Measurements from ENCODE around the gene MRM3.
"Not testable (repeated sequence)": the region's sequence is repeated elsewhere in the genome, so short reads cannot be mapped to it uniquely, and the experiment has no call there.

MRM3 gene

DNA sequence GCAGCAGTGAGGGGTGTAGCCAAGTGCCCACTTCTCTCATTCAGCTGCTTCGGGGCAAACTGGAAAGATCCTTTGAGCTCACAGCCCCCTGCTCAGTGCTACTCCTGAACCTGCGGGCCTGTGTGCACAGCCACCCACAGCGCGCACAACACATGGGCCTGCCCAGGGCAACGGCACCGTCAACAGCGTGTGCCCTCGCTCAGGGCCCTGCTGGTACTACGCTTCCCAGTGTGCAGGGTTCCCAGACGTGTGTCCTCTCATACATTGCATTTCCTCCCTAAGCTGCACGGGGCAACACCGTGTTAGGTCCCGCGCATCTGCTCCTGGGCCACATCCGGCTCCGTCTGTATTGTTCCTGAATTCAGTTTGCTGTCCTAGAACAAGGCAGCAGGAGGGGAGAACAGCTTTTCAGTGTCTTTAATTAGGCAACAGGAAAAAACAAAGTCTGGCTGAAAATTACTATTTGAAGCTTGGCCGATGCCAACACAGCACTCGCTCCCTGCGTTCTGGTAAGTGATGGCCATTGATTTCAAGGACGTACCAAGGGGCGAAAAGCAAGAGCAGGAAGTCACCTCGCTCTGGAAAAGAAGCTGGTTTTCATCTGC is 15.2 kb downstream of the MRM3 start:
- no peak for DNase-seq

DNA sequence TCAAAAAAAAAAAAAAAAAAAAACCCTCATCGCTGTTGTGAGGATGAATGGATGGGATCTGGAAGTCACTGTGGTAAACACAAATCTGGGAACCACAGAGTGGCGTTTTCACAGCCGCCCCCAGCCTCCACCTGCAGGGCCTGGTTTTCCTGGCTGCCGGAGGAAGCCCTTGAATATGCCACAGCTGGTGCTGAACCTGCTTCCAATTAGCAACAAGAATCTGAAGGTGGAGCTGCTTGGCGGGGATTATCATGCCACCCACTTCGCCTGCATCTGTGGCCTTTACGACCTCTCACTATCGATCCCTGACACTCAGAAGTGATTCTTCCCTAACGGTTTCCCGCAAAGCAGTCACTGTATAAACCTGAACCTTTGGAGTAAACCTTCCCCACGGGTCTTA is 16.1 kb downstream of the MRM3 start:
- no peak for DNase-seq

DNA sequence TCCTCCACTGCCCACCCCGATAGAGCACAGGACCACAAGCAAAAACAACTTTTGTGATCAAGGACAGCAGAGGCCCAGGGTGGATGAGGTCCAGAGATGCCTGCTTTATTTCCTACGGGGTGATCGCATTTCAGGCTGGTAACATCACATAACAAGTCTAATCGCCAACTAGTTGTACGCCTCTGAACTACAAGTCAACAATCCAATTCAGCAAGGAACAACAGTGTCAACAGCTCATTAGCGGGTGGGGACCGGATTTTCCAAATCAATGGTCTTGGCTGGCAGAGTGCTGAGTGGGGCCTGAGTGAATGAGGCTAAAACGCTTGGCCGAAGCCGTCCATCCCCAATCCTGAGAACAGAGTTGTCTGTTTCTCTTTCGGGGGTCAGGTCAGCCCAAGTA is 17.1 kb downstream of the MRM3 start:
- no peak for DNase-seq

DNA sequence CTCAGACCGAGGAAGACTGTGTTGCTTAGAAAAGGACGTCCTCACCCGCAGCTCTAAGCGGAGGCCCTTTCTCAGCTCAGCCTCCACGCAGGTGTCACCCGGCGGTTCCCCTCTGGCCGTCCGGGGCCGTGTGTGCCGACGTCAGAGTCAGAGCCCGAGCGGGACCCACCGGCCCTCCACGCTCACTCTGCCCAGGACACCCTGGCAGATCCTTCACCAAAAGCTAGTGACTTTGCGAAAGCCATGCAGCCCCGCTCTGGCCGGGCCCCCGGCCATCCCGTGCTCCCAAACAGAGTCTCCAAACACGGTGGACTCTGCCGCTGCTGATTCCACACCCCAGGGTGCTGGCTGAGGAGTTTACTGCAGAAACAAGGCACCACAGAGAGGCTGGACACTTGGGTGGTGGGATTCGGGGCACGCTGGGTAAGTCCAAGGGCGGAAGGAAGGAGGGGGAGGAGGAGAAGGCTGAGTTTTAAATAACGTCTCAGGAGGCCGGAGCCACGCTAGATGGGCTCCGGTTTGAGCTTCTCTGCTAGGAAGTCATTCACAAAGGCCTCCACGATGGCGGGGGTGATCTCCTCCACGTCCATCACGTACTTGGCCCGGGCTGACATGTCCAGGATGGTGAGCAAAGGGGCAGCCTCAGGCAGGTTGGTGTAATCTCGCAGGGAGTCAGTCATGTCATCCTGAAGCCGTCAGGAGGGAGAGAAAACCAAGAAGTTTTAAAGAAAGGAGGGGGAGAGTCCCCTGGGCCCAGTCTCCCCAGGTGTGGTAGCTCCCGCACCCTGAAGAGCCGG is 18.5 kb downstream of the MRM3 start:
- DNase-seq: no peak

DNA sequence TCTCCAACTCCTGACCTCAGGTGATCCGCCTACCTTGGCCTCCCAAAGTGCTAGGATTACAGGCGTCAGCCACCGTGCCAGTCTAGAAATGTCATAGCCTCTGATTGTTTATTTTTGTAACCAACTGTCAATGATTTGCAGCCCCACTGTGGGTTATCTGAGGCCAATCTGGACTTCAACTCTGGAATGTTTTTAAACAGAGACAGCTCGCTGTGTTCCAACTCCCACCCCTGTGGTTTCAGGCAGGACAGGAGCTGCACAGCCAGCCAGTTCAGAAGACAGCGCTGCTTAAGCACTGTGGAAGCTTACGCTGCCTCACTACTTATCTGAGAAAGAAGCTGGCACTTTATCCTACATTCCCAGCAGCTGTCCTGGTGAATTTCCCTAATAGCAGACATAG is 19.5 kb downstream of the MRM3 start:
- no peak for DNase-seq

DNA sequence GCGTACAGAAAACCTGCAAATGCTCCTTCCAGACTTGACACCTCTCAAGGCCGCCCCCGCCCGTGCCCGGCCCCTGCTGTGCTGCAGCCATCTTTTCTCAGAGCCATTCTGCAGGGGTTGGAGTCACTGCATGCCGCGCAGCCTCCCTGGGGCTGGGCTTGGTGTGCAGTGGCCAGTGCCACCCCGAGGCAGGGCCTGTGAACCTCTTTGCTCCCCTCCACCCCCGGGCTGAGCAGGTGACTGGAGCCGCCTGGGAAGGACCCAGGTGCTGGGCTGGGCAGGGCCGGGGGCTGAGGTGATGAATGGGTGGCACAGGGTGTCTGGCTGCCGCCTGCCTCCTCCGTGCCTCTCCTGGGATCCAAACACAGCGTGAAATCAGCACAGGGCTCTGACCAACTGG is 20.3 kb downstream of the MRM3 start:
- DNase-seq: no peak

DNA sequence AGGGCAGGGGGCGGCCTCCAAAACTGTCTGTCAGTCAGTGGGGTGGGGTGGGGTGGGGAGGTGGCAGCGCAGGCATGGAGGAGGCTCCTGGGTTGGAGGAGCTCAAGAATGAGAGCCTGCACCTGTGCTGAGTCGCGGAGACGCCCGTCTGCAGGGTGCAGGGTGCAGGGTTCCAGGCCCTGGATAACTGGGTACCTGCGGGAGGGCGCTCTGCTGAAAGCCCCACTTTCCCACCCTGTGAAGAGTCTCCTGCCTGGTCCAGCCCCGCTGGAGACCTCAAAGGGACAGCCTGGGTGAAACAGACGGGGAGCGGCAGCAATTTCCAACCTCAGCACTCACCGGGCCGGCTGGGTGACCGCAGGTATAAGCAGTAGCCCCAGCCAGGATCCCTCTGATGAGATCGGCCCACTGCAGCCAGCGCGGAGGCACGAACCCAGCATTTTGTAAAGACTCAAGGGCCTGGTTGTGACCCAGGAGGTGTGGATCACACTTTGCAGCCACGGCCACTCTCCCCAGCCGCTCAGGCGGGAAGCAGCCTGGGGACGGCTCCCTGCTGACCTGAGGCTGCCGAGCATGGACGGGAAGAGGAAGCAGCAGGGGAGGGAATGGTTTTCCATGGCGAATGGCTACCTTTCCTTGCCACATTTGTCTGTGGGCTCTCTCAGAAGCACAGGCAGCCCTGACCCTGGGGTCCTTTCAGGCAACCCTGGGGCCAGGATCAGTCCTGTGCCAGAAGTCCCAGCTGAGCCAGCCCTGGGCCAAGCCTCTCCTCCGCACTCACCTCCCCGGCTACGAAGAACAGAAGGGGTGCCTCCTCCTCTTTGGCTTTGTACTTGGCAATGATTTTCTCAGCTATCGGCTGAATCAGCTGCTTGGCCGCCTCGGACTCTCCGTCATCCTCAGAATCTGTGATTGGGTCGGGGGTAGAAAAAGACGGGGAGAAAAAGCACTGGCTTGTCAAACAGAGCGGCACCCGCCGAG is 21.0 kb downstream of the MRM3 start:
- DNase-seq: no peak

DNA sequence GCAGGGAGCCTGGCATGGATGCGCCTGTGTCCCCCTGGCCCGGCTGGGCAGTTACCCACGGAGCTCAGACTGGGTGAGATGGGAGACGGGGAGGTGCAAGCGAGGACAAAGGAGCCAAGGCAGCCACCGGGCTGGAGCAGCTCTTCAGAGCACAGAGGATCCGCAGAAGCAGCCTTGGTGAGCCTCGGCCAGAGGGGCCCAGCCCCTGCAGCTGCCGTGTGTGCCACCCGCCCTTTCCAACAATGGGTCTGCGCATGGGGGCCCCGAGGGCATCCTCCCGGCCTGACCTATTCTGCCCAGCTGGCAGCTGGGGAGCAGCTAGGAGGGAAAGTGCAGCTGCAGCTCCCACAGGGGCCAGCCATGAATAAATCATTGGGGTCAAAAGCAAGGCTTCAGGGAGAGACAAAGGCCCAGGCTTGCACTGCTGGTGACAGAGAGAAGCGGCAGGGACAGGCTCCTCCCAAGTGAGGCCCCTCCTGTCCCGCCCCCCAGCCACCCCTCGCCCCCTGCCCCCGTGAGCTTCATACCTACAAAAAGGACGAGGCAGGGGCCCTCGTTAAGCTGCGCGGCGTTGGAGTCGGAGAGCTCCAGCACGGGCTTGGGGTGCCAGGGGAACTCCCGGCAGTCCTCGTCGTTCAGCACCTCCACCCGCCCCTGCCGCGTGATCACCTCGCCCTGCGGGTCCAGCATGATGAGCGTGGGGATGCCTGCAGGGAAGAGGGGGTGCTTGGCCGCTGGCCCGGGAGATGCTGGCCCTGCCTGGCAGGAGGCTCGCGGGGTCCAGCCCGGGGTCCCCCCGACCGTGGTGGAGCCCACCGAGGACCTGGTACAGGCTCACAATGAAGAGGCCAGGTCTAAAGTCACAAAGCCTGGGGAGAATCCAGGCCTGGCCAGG is 22.6 kb downstream of the MRM3 start:
- DNase-seq: no peak

DNA sequence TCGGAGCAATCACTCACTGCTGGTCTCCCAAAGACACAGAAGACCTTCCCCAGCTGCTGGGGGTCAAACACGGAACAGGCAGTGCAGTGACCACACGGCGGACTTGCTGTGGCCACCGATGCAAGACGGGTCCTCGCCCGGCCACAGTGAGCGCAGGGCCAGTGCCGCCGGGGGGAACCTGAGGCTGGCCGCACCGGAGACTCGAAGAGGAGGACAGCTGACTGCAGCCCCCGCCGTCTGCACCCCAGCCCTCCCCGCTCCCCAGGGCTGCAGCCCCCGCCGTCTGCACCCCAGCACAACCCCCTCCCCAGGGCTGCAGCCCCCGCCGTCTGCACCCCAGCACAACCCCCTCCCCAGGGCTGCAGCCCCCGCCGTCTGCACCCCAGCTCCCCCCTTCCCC is 23.7 kb downstream of the MRM3 start:
- not testable (repeated sequence) for DNase-seq

DNA sequence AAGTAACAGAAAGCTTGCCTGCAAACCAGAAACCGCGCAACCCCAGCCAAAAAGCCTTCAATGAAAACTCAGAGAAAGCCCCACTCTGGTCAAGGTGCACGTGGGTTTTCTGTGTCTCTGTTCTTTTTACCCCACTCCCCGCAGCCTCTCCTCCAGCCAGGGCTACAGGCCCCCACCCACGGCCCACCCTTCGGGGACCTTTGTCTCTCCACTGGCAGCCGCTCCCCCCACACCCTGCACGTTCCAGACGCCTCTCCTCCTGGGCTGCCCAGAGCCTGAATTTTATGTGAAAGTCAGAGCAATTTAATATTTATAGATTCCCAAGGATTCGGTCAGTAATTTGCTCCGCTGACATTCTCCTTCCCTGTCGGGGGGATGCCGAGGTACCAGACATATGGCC is 24.2 kb downstream of the MRM3 start:
- DNase-seq: no peak

DNA sequence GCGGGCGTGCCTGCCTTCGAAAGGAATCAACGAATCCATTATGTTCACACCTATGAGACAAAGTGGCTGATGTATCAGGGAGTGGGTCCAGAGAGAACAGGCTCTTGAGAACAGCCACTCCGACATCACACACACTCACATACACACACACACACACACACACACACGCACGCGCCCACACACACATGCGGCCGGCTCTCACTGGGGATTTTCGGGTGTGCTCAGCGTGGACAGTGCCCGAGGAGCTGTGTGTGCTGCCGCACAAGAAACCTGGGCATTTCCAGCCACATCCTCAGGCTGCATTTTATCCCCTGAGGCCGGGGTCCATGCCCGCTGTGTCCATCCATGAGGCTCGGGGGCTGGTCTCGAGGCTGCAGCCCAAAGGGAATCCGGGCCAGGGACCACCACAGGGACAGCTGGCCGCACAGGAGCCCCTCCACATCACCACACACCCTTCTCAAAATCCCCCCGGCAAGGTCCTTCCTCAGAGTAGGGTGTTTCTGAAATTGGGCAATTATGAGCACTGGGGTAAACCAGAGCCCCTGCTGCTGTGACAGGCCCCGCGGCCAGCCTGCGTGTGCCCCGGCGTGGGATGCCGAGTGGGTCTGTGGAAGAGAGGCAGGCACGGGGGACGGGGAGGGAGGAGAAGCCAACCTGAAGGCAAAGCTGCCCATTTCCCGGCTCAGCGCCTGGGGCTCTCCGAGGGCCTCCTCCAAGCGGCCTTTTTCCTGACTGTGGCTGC is 24.8 kb downstream of the MRM3 start:
- DNase-seq: no peak

DNA sequence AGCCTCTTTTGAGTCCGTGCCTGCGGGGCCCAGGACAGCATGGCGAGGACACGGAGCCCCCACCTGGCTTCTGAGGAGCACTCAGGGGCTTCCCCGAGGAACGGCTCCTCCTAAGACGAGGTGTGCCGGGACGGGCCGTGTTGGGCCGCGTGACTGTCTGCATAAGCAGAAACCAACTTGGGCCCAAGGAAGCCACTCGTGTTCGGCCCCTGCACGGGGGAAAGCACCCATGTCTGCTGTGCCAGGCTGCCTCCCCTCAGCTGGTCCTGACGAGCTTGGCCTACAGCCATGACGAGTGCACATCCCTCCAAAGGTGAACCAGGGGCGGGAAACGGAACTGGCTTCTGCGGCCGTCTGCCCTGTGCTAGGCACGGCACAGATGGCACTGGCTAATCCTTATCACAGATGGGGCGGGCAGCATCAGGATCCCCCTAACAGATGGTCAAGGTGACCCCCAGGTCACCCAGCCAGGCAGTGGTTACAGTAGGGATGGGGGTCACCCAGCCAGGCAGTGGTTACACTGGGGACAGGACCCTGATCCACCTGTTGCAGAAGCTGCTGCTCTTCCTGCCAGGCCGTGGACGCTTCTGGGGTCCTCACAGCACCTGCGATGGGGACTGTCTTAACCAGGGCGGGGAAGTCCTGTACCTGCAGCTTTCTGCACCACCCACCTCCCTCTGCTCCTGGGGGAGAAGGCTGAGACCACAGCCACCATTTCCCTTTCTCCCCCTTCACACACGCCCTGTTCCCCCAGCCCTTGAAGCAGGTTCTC is 25.6 kb downstream of the MRM3 start:
- DNase-seq: no peak

DNA sequence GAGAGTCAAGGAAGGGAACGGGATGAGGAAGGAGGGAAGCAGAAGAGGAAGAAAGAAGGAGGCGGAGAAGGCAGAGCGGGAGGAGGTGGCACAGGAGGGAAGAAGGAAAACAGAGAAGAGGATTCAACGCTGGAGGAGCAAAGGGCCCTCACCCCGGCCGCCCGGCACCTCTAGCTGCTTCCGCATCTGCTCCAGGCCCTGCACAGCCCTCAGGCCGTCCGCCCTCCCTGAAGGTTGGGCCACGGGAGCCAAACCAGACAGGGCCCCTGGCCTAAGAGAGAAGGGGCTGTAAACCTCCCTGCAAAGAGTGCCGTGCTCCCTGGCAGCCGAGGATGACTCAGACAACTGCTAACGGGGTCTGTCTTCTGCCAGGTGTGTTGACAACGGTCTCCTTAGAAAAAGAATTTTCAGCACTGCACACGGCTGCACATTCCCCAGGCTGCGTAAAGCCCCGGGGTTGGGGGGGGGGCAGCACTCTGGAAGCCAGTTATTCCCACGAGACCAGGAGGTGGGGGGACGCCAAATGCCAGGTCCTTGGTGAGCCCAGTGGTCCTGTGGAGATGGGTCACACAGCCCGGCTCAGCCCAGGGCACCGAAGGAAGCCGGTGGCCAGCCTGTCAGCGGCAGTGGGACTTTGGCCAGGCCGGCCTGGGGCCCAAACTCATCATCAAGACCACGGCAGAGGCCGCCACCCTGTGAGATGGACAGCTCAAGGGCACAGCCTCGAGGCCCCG is 29.1 kb downstream of the MRM3 start:
- DNase-seq: no peak

DNA sequence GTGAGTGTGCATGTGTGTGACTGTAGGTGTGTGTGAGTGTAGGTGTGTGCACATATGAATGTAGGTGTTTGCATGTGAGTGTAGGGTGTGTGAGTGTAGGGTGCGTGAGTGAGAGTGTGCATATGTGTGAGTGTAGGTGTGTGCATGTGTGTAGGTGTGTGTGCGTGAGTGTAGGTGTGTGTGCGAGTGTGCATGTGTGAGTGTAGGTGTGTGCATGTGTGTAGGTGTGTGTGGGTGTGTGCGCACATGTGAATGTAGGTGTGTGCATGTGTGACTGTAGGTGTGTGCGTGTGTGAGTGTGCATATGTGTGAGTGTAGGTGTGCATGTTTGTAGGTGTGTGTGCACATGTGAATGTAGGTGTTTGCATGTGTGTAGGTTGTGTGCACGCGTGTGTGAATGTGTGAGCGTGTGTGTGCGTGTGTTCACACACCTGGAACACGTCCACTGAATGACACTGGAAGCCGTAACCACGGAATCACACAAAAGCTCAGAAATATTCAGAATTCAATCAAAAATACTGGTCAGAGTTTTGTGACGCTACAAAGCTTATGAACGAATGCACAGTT is 30.6 kb downstream of the MRM3 start:
- no peak for DNase-seq

DNA sequence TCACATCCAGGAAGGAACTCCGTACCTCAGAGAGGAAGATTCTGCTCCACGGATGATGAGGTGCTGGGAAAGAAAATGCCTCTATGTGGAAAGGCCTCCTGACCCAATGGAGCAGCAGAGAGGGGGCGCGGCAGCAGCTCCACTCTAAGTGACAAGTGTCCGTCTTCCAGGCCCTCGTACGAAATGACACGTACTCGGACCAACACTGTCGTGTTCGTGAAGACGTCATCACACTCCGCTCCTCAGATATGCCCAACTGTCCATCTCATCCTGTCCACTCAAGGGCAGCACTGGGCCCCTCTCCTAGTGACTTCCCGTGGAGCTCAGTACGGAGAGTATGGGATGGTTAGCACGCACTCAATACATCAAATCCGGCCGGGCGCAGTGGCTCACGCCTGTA is 32.2 kb downstream of the MRM3 start:
- DNase-seq: no peak

DNA sequence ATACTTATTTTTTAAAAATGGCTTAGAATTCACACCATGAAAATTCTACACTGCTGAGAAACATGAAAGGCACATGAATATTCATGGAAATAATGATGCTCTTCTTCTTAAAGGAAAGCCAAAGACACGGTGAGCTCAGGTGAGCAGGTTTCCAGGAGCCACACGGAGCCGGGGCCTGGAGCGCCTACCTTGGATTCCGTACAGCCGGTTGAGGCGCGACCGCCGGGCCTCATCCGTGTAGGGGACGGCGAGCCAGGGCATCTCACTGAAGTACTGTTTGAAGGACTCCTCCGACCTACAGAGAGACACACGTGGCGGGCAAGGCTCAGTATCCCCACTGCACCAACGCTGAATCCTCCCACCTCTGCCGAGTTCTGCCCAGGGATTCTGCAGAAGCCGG is 37.1 kb downstream of the MRM3 start:
- no peak for DNase-seq

DNA sequence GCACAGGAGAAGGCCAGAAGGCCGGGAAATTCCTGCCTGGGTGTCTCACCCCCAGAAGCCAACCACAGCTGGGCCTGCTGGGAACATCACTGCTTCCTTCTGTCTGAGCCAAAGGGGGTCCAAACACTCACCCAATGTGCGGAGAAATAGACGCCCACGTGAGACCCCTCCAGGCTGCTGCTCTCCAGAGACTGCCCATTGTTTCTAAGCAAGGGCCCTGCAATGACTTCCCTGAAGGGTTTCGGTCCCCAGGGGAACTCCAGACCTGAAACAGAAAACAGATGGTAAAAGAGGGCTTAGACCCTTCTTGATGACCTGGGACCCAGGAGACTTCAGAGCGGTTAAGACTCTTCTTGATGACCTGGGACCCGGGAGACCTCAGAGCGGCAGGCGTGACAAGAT is 41.3 kb downstream of the MRM3 start:
- no peak for DNase-seq

DNA sequence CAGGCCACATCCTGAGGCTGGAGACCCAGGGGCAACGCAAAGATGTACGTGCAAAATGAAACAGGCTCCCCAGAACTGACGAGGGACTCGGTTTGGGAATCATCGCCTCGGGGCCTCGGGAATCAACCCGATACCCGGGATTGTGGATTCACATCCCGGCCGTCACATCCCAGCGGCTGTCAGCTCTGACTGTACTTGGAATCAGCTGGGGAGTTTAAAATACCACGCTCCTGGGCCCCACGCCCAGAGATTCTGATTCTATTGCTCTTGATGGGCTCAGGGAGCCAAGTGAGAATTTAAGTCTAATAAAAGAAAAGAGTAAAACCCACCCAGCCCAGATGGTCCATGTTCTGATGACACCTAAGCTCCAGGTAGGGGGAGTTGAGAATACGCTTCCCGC is 42.2 kb downstream of the MRM3 start:
- no peak for DNase-seq

DNA sequence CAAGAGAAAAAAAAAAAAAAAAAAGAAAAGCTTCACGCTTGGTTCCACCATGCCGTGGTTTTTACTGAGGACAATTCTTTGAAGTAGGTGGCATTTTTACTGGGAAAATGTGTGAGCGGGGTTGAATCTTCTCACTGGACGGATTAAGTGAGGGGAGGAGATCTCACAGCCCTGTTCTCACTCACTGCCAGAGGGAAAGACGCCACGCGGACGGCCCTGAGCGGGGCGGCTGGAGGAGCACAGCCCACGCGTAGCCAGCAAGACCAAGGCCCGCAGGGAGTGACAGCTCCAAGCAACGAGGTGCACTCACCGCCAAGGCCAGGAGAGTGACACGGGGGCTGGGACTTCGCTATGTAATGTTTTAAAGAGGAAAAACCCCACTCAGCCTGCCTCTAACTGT is 43.1 kb downstream of the MRM3 start:
- no peak for DNase-seq

DNA sequence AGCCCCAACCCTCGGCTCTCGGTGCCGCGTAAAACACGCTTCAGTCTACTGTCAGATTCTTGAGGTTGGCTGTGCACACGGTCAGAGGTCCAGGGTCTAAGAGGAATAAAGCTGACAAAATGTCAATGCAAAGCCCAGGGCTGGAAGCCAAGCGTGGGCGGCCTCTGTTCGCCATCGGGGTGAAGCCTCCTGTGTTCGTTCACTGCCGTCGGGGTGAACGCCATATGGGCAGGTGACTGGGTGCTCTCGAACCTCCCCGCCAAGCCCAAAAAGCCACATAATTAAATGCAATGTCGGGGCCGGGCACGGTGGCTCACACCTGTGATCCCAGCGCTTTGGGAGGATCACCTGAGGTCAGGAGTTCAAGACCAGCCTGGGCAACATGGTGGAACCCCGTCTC is 44.6 kb downstream of the MRM3 start:
- no peak for DNase-seq

All from activated naive CD4-positive, alpha-beta T cell treated with Interleukin-2 at 50 U/mL for 16 hours (primary cell).